ENCODE results near the gene DYNLT1. TPM values are rescaled to one million over a fixed set of nuclear protein-coding genes. Genes with fewer than 3 reads are reported as not detected.

Gene DYNLT1
- total and polyA plus RNA-seq, 10 of the 15 experiments (the other 5 are each of a cell fraction or from before 2014, with no cell fraction given): 33.6 to 298 (median 89.2) TPM

GRCh38 chr6:158608221-158608620 is 36.3 kb downstream of the DYNLT1 start:
- H2AFZ ChIP-seq (ENCODE audit: control insufficient read depth, low read depth, low read length): no peak overlapping the region
- DNase-seq (ENCODE audit: low read depth, low spot score): no peak
- no peaks in the 10 kb centered on the region for H4K20me1 ChIP-seq (ENCODE audit: control insufficient read depth, insufficient read depth)
- 98% methylated on average over 12 of the region's 12 CpGs for WGBS (ENCODE audit: insufficient coverage, insufficient replicate concordance, low lambda C conversion rate, missing lambda C conversion rate)
- no peak overlapping the region for H3K27ac ChIP-seq (ENCODE audit: control insufficient read depth, insufficient read depth)
- RAD21 ChIA-PET (ENCODE audit: unreplicated experiment): interaction anchor here (0.9 to 1.2 kb wide), 2 partner anchors 387 to 394 kb away, joined by 4 to 5 read pairs; no protein-coding TSS in a partner anchor
- H3K36me3 ChIP-seq (ENCODE audit: control insufficient read depth in 2 of 2, insufficient read depth in 2 of 2, low read length in 1 of 2): peaks cover 8 to 20% of the 10 kb centered on the region in 2 experiments; a peak in 3 of 4 replicates
- no peak overlapping the region for H3K9ac ChIP-seq (ENCODE audit: control insufficient read depth, insufficient read depth, low read length)
- POLR2A ChIA-PET: interaction anchor here (0.7 kb wide), 1 partner anchor 251 kb away, joined by 3 read pairs; no protein-coding TSS in a partner anchor
- BruUV-seq (replicated peaks): no TSS peak
- in situ Hi-C loops (cut with MboI) (no loop called here), intact Hi-C loops (cut with micrococcal nuclease; ENCODE audit: unreplicated experiment) (no loop called here)
- H3K4me2 ChIP-seq (ENCODE audit: control insufficient read depth, insufficient read depth): no peak overlapping the region
- no peaks in the 10 kb centered on the region for H3K9me3 ChIP-seq (replicated peaks; ENCODE audit: control insufficient read depth, insufficient read depth, low read length)
- no peaks in the 10 kb centered on the region for H3K4me1 ChIP-seq (ENCODE audit: control insufficient read depth, insufficient read depth, low read length)
- no peak for FAIRE-seq
- no peak for TF ChIP-seq TCF3 (IDR thresholded peaks at IDR 0.05; ENCODE audit: borderline replicate concordance, insufficient read depth, low read depth, low read length)
- H3K79me2 ChIP-seq (ENCODE audit: control insufficient read depth, insufficient read depth, low read length): no peaks in the 10 kb centered on the region
- SMC1A ChIA-PET (ENCODE audit: uncharacterized antibody, unreplicated experiment): interaction anchor here (4.4 kb wide), 1 partner anchor 394 kb away, joined by 36 read pairs; no protein-coding TSS in a partner anchor
- CTCF ChIA-PET: interaction anchor here (2.1 to 6.4 kb wide), 3 partner anchors 82 to 394 kb away, joined by 9 to 88 read pairs (median 37); no protein-coding TSS in a partner anchor
- no peak for ATAC-seq
- H3K4me3 ChIP-seq: no peak overlapping the region
- H3K27me3 ChIP-seq (replicated peaks in 1 of 2; ENCODE audit: control insufficient read depth in 2 of 2, insufficient read depth in 2 of 2, low read length in 1 of 2): no peaks in the 10 kb centered on the region

GRCh38 chr6:158607411-158608170 is 37.0 kb downstream of the DYNLT1 start:
- WGBS (ENCODE audit: insufficient coverage, insufficient replicate concordance, low lambda C conversion rate, missing lambda C conversion rate): 98% methylated on average over 14 of the region's 14 CpGs
- no peak for TF ChIP-seq NR2F1 (conservative IDR thresholded peaks at IDR 0.05)
- TF ChIP-seq MXI1 (IDR thresholded peaks at IDR 0.05; ENCODE audit: low read depth, low read length): no peak
- TF ChIP-seq ESRRA (IDR thresholded peaks at IDR 0.05; ENCODE audit: low read length): no peak
- TF ChIP-seq NKRF (conservative IDR thresholded peaks at IDR 0.05): no peak
- TF ChIP-seq WRNIP1 (IDR thresholded peaks at IDR 0.05; ENCODE audit: borderline replicate concordance, low read depth, low read length): no peak
- no peak for TF ChIP-seq CTCF (IDR thresholded peaks at IDR 0.05 in 2 of 3, conservative IDR thresholded peaks at IDR 0.05 in 1 of 3; ENCODE audit: control insufficient read depth in 2 of 3, extremely low read depth in 1 of 3, insufficient read depth in 1 of 3, low read depth in 3 of 3, low read length in 3 of 3)
- TF ChIP-seq ZNF384 (IDR thresholded peaks at IDR 0.05; ENCODE audit: borderline replicate concordance, low read depth, low read length): no peak
- TF ChIP-seq NFXL1 (IDR thresholded peaks at IDR 0.05; ENCODE audit: borderline replicate concordance): no peak
- no peak for TF ChIP-seq SREBF1 (IDR thresholded peaks at IDR 0.05; ENCODE audit: low read length)
- no peak for TF ChIP-seq IKZF2 (IDR thresholded peaks at IDR 0.05)

More at GRCh38 chr6:158607411-158608170, 37.0 kb downstream of the DYNLT1 start:
- FAIRE-seq (no peak), DNase-seq (ENCODE audit: low read depth, low spot score) (no peak), ATAC-seq (no peak)
- in situ Hi-C loops (cut with MboI) (no loop called here), intact Hi-C loops (cut with micrococcal nuclease; ENCODE audit: unreplicated experiment) (no loop called here)
- no peaks in the 10 kb centered on the region for H3K79me2 ChIP-seq (ENCODE audit: control insufficient read depth, insufficient read depth, low read length)
- H3K27ac ChIP-seq (ENCODE audit: control insufficient read depth, insufficient read depth): no peak overlapping the region
- CTCF ChIA-PET: interaction anchor here (2.1 to 6.4 kb wide), 3 partner anchors 83 to 393 kb away, joined by 9 to 88 read pairs (median 37); no protein-coding TSS in a partner anchor
- no peaks in the 10 kb centered on the region for H3K9me3 ChIP-seq (replicated peaks; ENCODE audit: control insufficient read depth, insufficient read depth, low read length)
- SMC1A ChIA-PET (ENCODE audit: uncharacterized antibody, unreplicated experiment): interaction anchor here (0.6 to 4.4 kb wide), 2 partner anchors 135 to 393 kb away, joined by 3 to 36 read pairs; no protein-coding TSS in a partner anchor
- H3K4me1 ChIP-seq (ENCODE audit: control insufficient read depth, insufficient read depth, low read length): no peaks in the 10 kb centered on the region
- no peaks in the 10 kb centered on the region for H3K27me3 ChIP-seq (replicated peaks in 1 of 2; ENCODE audit: control insufficient read depth in 2 of 2, insufficient read depth in 2 of 2, low read length in 1 of 2)
- H3K36me3 ChIP-seq (ENCODE audit: control insufficient read depth in 2 of 2, insufficient read depth in 2 of 2, low read length in 1 of 2): peaks cover 8 to 20% of the 10 kb centered on the region in 2 experiments; a peak in 3 of 4 replicates
- no peaks in the 10 kb centered on the region for H4K20me1 ChIP-seq (ENCODE audit: control insufficient read depth, insufficient read depth)
- H3K4me2 ChIP-seq (ENCODE audit: control insufficient read depth, insufficient read depth): no peak overlapping the region
- no peak overlapping the region for H2AFZ ChIP-seq (ENCODE audit: control insufficient read depth, low read depth, low read length)
- no peak overlapping the region for H3K4me3 ChIP-seq
- BruUV-seq (replicated peaks): no TSS peak
- RAD21 ChIA-PET (ENCODE audit: unreplicated experiment): interaction anchor here (0.9 to 1.2 kb wide), 2 partner anchors 386 to 393 kb away, joined by 4 to 5 read pairs; no protein-coding TSS in a partner anchor
- POLR2A ChIA-PET: no interaction called here
- no peak overlapping the region for H3K9ac ChIP-seq (ENCODE audit: control insufficient read depth, insufficient read depth, low read length)

Data from GM12878 (cell line).